C4-2B (cell line): Measurements from ENCODE around the gene ISG20L2.

ENCODE experiments used
- ZFX ChIP-seq: fragments of 450-650 bp; IDR thresholded peaks from 2 replicates; pipeline ENCODE4 v1.6.1; 2017
- TF ChIP-seq, protein P1 (sequence below): fragments of 450-650 bp; conservative IDR thresholded peaks from 2 replicates; pipeline ENCODE4 v1.5.1; 2017; ENCODE audit warnings: mild to moderate bottlenecking

DNA sequence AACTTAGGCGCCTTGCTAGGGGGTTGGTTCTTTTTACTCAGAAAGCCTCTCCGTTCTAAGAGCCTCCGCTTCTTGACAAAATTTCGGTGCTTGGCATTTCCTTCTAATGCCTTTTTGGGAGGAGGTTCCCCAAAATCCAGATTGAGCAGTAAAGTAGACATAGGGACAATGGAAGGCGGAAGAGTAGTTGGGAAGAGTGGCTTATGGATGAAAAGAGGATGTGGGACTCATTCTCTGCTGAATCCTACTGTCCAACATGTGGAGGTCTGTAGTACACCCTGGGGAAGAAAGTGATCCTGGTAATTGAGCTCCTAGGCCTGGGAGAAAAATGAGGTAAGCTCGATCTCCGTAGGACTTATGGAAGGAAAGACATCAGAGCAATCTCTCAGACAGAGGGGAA, 1.1 kb downstream of the ISG20L2 start:
- TF ChIP-seq, protein P1, sequence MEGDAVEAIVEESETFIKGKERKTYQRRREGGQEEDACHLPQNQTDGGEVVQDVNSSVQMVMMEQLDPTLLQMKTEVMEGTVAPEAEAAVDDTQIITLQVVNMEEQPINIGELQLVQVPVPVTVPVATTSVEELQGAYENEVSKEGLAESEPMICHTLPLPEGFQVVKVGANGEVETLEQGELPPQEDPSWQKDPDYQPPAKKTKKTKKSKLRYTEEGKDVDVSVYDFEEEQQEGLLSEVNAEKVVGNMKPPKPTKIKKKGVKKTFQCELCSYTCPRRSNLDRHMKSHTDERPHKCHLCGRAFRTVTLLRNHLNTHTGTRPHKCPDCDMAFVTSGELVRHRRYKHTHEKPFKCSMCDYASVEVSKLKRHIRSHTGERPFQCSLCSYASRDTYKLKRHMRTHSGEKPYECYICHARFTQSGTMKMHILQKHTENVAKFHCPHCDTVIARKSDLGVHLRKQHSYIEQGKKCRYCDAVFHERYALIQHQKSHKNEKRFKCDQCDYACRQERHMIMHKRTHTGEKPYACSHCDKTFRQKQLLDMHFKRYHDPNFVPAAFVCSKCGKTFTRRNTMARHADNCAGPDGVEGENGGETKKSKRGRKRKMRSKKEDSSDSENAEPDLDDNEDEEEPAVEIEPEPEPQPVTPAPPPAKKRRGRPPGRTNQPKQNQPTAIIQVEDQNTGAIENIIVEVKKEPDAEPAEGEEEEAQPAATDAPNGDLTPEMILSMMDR = no peak
- no peak for TF ChIP-seq ZFX
